HG03159 (cell line): Measurements from ENCODE around the gene NAT8L.
A peak's percentile ranks its signal among the peaks of the same experiment; 100 is the strongest.
"Not testable (repeated sequence)": the region's sequence is repeated elsewhere in the genome, so short reads cannot be mapped to it uniquely, and the experiment has no call there.

Experiments used
- ATAC-seq: cut with Tn5 transposase; IDR thresholded peaks from one replicate; pipeline ENCODE4 v1.9.1; 2021; ENCODE audit warnings: mild to moderate bottlenecking, moderate library complexity; ENCODE audit not compliant: unreplicated experiment

Gene NAT8L, protein sequence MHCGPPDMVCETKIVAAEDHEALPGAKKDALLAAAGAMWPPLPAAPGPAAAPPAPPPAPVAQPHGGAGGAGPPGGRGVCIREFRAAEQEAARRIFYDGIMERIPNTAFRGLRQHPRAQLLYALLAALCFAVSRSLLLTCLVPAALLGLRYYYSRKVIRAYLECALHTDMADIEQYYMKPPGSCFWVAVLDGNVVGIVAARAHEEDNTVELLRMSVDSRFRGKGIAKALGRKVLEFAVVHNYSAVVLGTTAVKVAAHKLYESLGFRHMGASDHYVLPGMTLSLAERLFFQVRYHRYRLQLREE

DNA sequence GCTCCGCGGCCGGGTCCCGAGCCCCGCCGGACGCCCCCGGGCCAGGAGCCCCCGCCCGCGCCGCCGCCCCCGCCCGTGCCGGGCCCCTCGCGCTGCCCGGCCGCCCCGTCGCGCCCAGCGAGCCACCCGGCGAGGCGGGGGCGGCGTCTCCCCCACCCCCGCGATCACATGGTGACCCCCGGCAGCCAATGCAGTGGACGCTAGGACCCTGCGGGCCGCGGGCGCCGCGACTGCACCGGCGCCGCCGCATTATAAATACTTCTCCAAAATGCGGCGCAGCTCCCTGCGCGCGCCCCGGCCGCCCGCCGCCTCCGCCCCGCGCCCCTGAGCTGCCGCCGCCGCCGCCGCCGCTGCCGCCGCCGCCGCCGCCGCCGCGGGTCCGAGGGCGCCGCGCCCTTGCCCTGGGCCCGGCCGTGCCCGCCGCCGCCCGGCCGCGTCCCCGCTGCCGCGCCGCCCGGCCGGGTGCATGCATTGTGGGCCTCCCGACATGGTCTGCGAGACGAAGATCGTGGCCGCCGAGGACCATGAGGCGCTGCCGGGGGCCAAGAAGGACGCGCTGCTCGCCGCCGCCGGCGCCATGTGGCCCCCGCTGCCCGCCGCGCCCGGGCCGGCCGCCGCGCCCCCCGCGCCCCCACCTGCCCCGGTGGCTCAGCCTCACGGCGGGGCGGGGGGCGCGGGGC, at the start of gene NAT8L:
NAT8L (plus strand) TSS at position 282 of the 680 bp plus-strand sequence; CDS start at position 467, 185 bp downstream.
- ATAC-seq, result no peak

DNA sequence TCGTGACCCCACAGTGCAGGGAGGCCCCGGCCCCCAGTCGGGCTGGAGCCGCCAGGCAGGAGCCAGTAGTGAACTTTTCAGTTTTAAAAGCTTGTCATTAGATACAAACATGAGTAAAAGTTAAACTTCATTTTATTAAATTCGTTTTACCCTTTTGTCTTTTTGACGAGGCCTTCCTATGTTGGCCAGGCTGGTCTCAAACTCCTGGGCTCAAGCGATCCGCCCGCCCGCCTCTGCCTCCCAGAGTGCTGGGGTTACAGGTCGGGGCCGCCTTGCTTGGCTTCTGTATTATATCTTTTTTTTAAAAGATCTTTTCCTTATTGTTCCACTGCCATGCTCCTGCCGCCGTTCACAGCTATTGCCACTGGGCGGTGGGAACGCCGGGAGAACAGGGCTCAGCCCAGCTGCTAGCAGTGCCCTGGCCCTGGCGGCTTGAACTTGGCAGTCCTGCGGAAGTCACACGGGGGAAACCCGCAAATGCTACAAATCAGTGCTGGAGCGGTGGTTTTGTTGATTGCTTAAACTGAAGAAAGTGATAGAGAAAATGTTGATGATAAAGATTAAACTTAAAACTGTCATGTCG, 49.4 kb upstream of the NAT8L start:
- peak; percentile 21 for ATAC-seq

DNA sequence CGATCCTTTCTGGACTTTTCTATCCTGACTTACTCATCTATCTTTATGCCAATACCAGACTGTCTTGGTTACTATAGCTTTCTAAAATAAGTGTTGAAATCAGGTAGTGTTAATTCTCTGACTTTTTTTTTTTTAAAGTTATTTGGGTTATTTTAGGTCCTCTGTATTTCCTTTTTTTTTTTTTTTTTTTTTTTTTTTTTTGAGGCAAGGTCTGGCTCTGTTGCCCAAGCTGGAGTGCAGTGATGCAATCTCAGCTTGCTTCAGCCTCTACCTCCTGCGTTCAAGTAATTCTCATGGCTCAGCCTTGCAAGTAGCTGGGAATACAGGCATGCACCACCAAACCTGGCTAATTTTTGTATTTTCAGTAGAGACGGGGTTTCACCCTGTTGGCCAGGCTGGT, 47.5 kb upstream of the NAT8L start:
- no peak for ATAC-seq

DNA sequence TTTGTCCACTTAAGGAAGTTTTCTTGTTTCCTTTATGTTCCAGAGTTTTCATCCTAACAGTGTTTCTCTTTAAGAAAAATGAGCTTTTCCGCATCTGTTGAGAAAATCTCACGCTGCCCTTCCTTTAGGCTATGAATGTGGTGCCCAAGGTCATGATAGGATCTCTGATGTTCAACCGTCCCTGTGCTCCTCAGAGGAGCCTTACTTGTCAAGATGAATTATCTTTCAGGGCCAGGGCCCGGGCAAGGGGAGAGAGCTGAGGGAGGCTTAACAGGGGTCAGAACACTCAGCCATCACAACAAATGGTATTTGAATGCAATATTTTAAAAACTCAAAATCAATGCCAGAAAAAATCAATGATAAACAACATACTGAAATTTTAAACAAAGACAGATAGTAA, 44.1 kb upstream of the NAT8L start:
- no peak for ATAC-seq

DNA sequence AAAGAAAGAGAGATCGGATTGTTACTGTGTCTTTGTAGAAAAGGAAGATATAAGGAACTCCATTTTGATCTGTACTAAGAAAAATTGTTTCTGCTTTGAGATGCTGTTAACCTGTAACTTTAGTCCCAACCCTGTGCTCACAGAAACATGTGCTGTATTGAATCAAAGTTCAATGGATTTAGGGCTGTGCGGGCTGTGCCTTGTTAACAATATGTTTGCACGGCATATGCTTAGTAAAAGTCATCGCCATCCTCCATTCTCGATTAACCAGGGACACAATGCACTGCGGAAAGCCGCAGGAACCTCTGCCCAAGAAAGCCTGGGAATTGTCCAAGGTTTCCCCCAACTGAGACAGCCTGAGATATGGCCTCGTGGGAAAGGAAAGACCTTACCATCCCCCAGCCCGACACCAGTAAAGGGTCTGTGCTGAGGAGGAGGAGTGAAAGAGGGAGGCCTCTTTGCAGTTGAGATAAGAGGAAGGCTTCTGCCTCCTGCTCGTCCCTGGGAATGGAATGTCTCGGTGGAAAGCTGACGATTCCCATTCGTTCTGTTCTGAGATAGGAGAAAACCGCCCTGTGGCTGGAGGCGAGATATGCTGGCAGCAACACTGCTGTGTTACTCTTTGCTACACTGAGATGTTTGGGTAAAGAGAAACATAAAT, 37.6 kb upstream of the NAT8L start:
- ATAC-seq, result not testable (repeated sequence)

DNA sequence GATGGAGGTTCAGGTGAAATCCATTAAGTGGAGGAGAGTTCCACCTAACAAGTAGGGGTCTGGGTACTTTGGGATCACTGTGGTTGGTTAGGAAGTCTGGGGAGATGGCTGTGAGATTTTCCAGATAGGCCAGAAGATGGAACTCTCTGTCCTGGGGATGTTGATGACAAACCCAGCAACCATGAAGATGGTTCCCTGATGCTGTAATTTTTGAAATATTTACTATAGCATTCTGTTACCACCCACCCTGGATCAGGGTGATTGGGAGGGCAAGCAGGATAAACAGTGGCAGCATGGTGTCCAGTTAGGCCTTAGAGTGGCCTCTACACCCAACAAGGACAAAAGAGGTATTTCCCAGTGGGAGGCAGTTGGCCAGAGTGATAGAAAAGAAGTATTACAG, 34.4 kb upstream of the NAT8L start:
- ATAC-seq, result no peak

DNA sequence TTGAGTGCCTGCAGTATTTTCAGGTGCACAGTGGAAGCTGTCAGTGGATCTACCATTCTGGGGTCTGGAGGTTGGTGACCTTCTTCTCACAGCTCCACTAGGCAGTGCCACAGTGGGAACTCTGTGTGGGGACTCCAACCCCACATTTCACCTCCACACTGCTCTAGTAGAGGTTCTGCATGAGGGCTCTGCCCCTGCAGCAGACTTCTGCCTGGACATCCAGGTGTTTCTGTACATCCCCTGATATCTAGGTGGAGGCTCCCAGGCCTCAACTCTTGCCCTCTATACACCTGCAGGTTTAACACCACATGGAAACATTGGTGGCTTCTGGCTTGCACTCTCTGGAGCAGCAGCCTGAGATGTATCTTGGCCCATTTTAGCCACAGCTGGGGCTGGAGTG, 33.3 kb upstream of the NAT8L start:
- ATAC-seq, result no peak

DNA sequence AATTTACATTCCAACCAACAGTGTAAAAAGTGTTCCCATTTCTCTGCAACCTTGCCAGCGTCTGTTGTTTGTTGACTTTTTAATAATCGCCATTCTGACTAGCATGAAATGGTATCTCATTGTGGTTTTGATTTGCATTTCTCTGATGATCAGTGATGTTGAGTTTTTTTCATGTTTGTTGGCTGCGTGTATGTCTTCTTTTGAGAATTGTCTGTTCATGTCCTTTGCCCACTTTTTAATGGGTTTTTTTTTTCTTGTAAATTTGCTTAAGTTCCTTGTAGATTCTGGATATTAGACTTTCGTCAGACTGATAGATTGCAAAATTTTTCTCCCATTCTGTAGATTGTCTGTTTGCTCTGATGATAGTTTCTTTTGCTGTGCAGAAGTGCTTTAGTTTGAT, 32.0 kb upstream of the NAT8L start:
- not testable (repeated sequence) for ATAC-seq

DNA sequence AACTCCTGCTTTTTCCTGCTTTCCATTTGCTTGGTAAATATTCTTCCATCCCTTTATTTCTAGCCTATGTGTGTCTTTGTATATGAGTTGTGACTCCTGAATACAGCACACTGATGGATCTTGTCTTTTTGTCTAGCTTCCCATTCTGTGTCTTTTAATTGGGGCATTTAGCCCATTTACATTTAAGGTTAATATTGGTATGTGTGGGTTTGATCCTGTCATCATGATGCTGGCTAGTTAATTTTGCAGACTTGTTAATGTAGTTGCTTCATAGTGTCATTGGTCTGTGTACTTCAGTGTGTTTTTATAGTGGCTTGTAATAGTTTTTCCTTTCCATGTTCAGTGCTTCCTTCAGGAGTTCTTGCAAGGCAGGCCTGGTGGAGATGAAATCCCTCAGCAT, 28.0 kb upstream of the NAT8L start:
- not testable (repeated sequence) for ATAC-seq

DNA sequence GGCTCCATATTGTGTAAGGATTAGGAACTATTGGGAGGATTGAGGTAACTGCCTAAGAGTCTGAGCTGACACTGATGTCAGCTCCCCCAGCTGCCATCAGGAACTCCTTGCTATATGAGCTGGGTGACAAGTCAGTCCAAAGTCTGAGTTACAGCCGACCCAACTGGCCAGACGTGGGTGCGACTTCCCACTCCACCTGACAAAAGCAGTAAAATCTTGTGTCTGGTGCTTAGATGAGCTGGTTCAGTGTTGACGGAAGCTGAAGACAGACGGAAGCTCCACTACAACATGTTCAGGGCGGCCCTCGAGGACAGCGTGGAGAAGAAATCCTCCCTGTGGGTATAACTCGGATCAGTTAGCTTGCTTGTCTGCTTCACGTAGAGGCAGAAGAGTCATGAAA, 22.8 kb upstream of the NAT8L start:
- no peak for ATAC-seq

DNA sequence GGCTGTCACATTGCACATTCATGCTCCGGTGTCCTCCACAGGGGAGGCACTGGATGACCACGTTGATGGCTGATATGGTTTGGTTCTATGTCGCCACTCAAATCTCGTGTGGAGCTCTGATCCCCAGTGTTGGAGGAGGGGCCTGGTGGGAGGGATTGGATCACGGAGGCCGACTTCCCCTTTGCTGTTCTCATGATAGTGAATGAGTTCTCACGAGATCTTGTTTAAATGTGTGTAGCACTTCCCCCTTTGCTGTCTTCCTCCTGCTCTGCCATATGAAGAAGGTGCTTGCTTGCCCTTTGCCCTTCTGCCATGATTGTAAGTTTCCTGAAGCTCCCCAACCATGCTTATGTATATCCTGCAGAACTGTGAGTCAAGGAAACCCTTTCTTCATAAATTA, 22.3 kb upstream of the NAT8L start:
- no peak for ATAC-seq

DNA sequence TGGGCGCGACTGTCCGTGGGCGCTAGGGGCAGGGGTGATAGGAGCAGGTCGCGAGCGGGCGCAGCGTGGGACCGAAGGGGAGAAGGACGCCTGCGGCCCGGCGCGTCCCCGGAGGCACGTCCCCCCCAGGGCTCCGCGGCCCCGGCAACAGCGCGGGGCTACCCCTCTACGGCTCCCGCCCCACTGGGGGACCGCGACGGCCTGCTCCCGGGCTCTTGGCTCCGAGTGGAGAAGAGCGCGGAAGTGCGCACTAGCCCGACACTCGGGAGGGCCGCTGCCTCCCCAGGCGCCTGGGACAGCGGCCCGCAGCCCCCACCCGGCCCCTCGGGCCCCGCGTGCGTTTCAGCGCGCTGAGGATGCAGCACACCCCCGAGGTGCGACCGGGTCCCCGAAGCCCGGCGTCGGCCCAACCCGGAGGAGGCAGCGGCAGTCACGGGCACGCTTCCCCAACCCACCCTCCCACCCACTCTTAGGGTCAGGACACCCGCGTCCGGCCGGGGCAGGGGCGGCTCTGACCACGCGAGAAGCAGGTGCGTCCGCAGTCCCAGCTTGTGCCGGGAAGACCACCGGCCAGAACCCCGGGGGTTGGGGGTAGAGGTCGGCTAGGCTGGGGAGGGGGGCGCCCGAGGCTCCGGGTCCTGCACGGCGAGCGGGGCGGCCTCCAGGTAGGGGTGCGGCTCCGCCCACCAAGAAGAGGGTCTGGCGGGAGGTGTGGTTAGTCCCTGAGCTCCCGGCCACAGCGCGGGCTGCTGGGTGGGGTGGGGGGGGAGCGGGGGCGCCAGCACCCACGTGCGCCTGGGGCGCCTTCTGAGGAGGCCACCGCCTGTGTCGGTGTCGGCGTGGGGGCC, 18.5 kb upstream of the NAT8L start:
- no peak for ATAC-seq

DNA sequence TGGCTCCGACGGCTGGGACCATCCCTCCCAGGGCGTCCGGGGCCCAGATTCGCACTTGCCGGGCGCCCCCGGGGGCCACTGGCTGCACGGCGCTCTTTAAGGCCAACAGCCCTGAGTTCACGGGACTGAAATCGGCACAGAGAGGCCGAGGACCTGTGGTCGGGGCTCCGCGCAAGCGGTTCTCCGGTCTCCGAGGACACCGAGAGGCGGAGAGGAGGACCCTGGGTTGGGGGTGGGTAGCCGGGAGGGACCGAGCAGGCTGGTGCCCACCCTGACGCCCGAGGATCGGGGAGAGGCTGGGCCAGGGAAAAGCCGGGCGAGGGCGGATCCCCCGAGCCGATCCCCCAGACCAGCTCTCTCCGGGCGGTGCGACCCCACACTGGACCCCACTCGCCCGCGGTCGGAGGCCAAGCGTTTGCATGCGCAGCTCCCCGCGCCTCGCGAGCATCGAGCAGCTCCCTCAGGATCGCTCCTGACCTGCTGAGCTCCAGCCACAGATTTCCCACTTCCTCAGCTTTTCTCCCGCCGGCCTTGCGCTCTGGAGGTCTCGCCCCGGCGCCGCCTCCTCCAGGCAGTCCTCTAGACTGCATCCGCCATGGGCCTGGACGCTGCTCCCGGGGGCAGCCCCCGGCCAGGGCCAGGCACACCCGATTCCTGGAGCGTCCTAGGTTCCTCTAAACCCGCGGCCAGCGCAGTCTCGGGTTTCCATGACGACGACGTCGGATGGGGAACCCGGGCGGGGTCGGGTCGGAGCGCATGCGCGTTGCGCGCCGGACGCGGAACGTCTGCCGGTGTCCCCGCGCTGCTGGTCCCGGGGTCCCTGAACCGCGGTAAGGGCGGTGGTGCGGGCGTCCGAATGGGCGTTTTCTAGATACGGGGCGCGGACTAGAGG, 17.6 kb upstream of the NAT8L start:
- peak; percentile 75 for ATAC-seq

DNA sequence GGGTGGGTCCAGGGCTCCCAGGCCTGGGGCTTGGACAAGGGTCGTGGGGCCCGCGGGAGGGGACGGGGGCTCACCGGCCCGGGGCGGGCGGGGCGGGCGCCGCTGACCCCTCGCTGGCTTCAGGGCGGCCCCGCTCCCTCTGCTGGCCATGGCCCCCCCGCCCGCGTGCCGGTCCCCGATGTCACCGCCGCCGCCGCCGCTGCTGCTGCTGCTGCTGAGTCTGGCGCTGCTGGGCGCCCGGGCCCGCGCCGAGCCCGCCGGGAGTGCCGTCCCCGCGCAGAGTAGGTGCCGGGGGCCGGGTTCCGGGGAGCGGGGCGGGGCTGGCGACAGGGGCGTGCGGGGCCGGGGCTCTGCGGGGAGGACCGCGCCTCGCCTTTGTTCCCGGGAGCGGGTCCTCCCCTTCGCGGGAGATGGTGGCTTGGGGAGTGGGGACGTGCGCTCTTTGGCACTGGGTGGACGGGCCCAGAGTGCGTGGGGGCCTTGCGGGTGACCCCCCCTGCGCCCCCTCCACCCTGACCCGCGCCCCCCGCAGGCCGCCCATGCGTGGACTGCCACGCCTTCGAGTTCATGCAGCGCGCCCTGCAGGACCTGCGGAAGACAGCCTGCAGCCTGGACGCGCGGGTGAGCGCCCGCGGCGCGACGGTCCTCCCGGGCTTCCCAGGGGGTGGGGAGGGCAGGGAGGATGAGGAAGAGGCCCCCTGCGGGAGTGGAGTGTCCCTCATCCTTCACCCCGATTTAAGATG, 16.8 kb upstream of the NAT8L start:
- peak; percentile 40 for ATAC-seq

DNA sequence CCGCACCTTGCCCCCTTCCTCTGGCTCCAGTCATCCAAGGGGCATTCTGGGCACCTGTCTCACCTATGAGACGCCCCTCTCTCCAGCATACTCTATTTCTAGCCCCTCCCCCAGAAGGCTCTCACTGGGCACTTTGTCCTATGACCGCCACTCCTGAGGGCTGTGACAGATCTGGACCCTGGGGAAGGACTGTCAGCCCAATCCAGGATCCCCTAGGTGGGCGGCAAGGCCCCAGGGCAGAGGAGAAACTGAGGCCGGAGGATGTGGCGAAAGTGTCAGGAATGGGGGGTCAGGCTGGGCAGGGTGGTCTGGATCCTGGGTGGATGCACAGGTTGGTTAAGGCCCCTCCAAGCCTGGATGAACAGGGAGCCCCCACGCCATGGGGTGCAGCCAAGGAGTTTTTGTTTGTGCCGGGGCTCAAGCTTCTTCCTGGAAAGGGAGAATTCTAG, 16.2 kb upstream of the NAT8L start:
- ATAC-seq, result no peak

DNA sequence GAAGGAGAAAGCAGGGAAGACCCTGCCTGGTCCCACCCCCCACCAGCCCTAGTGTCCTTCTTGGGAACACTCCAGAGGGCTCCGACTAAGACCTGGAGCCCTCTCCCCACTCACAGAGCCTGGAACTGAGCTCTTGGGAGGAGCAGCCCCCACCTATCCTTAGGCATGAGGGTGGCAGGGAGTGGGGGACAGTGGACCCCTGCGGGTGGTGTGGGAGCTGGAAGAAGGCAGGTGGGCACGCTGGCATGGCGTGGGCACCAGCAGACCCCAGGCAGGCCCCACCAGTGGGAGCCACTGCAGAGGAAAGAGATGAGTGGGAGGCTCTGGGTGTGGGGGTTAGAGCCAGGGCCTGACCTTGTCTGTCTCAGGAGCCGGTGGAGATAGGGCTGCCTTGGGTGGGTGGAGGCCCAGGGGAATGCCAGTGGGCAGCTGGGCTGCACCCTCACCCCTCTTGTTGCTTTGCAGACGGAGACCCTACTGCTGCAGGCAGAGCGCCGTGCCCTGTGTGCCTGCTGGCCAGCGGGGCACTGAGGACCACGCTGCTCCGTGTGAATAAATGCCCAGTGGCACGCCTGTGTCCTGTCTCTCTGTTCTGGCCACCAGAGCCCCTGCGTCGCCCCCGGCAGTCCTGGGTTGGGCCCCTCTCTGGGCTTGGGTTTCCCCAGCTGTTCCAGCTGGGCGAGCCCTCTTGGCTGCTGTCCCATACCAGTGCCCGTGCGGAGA, 15.6 kb upstream of the NAT8L start:
- ATAC-seq, result no peak

DNA sequence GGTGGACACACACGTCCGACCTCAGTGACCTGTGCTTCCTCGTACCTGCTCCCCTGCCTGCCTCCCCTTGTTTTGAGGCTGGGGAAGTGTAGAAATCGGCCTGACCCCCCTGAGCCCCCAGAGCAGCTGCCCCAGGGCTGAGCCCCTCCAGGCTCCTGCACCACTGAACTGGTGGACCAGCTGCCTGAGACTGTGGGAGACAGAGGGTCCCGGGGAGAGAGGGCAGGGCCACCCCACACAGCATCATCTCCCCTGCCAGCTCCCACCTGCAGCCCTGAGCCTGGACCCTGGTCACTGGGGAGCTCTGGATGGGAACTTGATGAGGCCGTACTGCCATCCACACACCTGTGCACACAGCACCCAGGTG, 15.0 kb upstream of the NAT8L start:
- ATAC-seq, result no peak
